GM12874 (cell line): ENCODE data around the gene ADAD2.

Experiments used
- TF ChIP-seq, protein P1 (sequence below): IDR thresholded peaks from 2 replicates; pipeline ENCODE4 v1.5.1; 2011; ENCODE audit warnings: low read depth, mild to moderate bottlenecking, control low read depth, low read length, moderate library complexity; ENCODE audit not compliant: insufficient read depth

The ADAD2 gene

DNA sequence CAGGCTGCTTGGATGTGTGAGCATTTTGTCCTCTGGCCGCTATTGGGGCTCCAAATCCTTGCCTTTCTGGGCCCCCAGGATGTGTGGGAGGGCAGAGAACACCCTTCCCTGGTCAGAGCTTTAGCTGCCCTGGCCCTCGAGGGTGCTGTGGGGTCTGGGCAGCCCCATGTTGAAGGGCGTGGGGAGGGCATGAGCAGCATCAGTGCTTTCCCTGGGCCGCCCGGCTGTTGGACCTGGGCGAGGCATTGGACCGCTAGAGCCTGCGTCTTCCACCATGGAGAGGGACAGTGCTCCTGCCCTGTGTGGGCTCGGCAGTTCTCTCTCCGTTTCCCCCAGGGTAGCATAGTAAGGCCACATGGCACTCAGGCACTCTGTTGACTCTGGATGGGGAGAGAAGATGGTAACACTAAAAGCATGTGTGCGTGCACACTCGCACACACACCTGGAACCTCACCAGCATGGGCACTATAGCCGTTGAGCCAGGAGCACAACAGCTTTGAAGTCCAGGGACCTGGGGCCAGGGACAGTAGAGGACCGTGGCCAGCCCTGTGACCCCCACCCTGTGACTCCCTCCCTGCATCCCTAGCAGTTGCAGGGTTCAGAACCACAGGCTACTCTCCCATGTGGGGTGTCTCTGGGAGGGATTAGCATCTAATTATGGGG is 6.6 kb downstream of the ADAD2 start:
- TF ChIP-seq, protein P1, sequence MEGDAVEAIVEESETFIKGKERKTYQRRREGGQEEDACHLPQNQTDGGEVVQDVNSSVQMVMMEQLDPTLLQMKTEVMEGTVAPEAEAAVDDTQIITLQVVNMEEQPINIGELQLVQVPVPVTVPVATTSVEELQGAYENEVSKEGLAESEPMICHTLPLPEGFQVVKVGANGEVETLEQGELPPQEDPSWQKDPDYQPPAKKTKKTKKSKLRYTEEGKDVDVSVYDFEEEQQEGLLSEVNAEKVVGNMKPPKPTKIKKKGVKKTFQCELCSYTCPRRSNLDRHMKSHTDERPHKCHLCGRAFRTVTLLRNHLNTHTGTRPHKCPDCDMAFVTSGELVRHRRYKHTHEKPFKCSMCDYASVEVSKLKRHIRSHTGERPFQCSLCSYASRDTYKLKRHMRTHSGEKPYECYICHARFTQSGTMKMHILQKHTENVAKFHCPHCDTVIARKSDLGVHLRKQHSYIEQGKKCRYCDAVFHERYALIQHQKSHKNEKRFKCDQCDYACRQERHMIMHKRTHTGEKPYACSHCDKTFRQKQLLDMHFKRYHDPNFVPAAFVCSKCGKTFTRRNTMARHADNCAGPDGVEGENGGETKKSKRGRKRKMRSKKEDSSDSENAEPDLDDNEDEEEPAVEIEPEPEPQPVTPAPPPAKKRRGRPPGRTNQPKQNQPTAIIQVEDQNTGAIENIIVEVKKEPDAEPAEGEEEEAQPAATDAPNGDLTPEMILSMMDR, result no peak

DNA sequence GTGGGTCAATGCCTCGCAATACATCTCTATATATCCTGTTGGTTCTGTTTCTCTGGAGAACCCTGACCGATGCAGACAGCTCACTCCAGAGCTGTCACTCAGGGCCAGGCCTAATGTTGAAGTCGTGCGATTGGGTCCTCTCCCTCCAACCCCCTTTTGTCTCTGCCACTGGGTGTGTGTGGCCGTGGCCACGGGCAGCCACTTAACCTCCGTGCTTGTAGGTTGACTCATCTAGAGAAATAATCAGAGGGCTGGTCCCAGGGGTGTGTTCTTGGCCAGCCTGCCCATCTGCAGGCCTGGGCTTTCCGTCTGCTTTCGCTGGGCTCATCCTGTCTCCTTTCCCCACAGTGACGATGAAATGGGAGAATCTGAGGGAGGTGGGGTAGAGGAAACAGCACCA is 7.4 kb downstream of the ADAD2 start:
- TF ChIP-seq, protein P1, result no peak

DNA sequence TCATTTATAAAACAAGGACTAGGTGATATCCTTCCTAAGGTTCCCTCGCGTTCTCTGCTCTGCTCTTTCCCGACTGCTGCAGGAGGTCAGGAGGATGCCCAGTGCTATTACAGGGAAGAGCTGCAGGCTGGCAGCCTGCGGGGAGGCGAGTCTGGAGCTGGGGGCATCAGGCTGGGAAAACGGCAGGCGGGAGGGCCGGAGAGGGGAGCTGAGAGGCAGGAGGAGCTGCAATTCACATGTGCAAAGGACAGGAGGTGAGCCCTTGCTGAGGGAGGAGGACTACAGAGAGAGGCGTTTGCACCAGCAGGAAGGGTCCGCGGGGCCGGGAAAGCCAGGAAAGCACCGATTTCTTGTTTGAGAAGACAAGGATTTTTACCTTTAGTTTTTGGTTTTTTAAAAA is 8.1 kb downstream of the ADAD2 start:
- TF ChIP-seq, protein P1, result no peak

DNA sequence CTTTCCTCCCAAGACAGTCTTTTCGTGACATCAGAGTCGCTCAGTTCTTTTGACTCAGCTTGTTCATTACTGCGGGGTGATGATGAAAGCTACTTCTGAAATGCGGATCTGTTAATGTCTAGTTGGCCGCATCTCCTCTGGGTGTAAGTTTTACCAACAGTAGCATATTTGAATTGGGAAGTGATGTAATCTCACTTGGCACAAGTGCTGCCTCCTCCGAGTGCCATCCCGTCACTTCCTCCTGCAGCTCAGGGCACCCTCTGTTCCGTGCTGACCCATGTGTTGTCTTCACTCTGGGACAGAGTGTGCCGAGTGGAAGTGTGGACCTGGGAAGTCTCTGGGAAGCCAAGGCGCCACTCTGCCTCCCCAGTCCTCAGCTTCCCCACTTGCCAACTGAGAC is 8.9 kb downstream of the ADAD2 start:
- TF ChIP-seq, protein P1, result no peak

DNA sequence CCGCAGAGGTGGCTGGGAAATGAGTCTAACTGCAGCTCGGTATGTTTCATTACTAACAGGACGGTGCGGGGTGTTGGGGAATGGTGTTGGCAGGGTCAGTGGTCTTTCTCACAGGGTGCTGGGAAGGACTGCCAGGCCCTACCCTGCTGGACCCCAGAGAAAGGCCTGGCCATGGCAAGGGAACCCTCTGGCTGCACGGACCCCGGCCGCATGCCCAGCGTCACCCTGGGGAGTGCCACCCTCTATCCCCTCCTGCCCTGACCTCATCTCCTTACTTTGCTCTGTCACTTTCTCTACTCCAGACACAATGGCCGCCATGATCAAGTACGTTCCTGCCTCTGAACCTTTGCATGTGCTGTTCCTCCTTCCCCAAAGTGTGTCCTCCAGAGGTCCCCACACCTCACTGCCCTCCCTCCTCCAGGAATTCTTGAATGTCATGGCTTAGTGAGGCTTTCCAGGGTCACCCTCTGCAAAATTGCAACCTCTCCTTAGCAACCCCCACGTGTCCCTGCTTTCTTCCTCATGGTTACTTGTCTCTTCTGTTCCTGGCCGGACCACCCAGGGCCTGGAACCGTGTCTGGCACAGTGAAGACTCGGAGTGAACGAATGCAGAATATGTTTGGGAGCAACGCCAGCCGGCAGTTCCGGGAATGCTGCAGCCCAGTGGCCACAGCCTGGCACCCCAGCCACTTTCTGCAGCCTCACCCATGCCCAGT is 15.2 kb downstream of the ADAD2 start:
- TF ChIP-seq, protein P1, result no peak

DNA sequence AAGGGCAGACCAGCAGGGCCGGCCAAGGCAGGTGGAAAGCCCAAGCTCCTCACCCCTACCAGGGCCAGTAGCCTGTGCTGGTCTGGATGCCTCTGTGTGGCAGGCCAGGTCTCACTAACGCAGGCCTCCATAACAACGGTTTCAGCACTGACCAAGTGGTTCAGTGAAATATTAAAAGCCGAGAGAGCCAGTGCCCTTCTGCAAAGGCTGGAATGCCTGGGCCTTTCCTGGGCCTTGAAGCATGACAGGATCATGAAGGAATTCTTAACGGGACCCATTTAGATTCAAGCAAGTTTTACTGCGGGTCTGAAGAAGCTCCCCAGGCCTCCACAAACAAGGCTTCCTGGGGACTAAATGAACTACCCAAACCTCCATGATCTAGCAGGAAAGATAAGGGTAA is 16.3 kb downstream of the ADAD2 start:
- TF ChIP-seq, protein P1, result no peak

DNA sequence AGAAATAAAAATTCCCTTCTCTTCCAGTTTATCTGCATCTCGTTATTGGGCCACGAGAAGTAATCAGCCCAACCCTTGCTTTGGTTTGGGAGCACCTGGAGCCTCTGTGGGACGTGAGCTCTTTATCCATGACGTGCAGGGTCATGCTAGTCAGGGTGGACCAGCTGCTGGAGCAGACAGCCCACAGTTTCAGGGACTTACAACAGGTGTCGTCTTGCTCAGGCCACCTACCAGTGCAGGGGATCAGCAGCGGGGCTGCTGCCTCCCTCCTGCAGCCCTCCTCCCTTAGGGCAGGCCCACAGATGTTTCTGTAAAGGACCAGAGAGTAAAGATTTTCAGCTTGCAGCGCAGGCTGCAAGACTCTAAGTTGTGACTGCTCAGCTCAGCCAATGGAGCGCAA is 16.9 kb downstream of the ADAD2 start:
- TF ChIP-seq, protein P1, result no peak
